PFSK-1 (cell line): Measurements from ENCODE around the gene CHCHD1.

Experiments
- FOXP2 ChIP-seq: optimal IDR thresholded peaks from 2 replicates; pipeline ENCODE3; 2011; ENCODE audit warnings: borderline replicate concordance, control low read depth, inconsistent platforms; ENCODE audit not compliant: insufficient read depth; ENCODE audit errors: extremely low read length, extremely low read depth
- POLR2AphosphoS5 ChIP-seq: IDR thresholded peaks from 2 replicates; pipeline ENCODE4 v1.6.1; 2012; ENCODE audit warnings: low read depth, mild to moderate bottlenecking, control low read depth, low read length, moderate library complexity
- REST ChIP-seq, 2 experiments: IDR thresholded peaks; 2 replicates each; pipeline versions ENCODE4 v1.6.1 to v1.8.0; 2011 to 2012; ENCODE audit warnings: low read depth in 2 of 2, low read length in 2 of 2, control low read depth in 1 of 2, inconsistent platforms in 1 of 2, mild to moderate bottlenecking in 1 of 2, moderate library complexity in 1 of 2; ENCODE audit not compliant: insufficient read depth in 1 of 2
- SIN3A ChIP-seq: IDR thresholded peaks from 2 replicates; pipeline ENCODE4 v1.6.1; 2012; ENCODE audit warnings: mild to moderate bottlenecking, low read length, moderate library complexity, borderline replicate concordance; ENCODE audit not compliant: insufficient read depth
- TAF1 ChIP-seq: IDR thresholded peaks from 2 replicates; pipeline ENCODE4 v1.6.1; 2012; ENCODE audit warnings: low read length, control low read depth, borderline replicate concordance; ENCODE audit not compliant: insufficient read depth

Gene CHCHD1

GRCh38 chr10:73819513-73820093 is 37.8 kb downstream of the CHCHD1 start:
- TF ChIP-seq POLR2AphosphoS5 (no peak), REST (IDR thresholded peaks at IDR 0.05; ENCODE audit: insufficient read depth in 1 of 2, low read depth in 2 of 2, low read length in 2 of 2) (no peak), TAF1 (no peak), SIN3A (no peak), FOXP2 (no peak)

- no peak for TF ChIP-seq REST (IDR thresholded peaks at IDR 0.05; ENCODE audit: insufficient read depth in 1 of 2, low read depth in 2 of 2, low read length in 2 of 2)
- TF ChIP-seq POLR2AphosphoS5, result no peak
- TF ChIP-seq FOXP2, result no peak
- no peak for TF ChIP-seq SIN3A
- no peak for TF ChIP-seq TAF1
Observed at GRCh38 chr10:73823391-73823790, 41.5 kb downstream of the CHCHD1 start.

DNA sequence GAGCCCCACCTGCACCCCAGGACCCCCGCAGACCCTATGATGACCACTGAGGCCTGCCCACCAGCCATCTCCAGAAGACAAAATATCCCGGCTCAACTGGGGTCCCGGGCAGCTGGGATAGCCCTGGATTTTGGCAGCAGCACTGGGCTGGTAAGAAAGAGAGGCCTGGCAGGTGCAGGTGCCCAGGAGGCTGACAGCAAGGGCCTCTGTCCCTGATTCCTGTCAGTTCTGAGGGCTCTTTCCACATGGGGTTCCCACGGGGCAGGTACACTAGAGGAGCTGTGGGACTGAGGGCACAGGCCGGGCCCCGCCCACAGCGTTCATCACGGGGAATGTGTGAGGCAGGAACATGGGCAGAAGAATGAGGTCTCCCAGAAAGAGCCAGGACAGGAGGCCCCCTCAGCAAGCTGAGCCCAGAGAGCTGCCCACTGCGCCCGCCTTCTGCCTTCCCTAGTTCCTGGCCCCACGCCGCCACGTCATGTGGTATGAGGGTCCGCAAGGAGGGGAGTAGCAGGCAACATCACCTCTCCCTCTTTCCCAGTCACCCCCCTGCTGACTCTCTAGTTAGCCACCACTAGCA is 42.4 kb downstream of the CHCHD1 start:
- TF ChIP-seq REST (IDR thresholded peaks at IDR 0.05; ENCODE audit: insufficient read depth in 1 of 2, low read depth in 2 of 2, low read length in 2 of 2) (no peak), POLR2AphosphoS5 (no peak), FOXP2 (no peak), SIN3A (no peak), TAF1 (no peak)

DNA sequence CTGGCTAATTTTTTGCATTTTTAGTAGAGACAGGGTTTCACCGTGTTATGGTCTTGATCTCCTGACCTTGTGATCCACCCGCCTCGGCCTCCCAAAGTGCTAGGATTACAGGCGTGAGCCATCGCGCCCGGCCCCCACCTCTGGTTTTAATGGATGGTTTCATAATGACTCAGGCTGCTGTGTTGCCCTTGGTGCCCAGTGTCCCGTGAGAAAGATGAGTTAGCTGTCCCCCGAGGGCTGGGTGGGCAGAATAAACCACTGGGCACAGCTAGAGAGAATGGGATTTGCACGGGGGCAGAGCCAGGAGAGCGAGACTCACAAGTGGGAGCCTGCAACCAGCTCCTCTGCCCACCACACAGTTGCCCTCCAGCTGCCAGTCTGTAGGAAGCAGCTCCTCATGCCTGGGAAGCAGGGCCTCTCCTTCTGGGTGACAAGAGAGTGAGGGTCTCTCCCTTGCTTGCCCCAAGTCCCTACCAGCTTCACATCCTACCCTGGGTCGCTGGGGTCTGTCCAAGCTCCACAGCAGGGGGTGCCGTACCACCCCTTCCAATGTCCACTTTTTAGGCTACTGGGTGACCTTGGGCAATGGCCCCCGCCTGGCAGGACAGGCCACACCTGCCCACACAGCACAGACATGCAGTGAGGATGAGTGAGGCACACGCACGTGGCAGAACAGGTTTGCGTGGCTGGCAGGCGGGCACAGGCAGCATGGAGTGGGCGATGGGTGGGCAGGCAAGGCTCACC is 45.7 kb downstream of the CHCHD1 start:
- no peak for TF ChIP-seq REST (IDR thresholded peaks at IDR 0.05; ENCODE audit: insufficient read depth in 1 of 2, low read depth in 2 of 2, low read length in 2 of 2)

GRCh38 chr10:73828161-73828560 is 46.3 kb downstream of the CHCHD1 start:
- TF ChIP-seq FOXP2 (no peak), POLR2AphosphoS5 (no peak), SIN3A (no peak), REST (IDR thresholded peaks at IDR 0.05; ENCODE audit: insufficient read depth in 1 of 2, low read depth in 2 of 2, low read length in 2 of 2) (no peak), TAF1 (no peak)
